ENCODE measurements around the gene ARL4A.

ARL4A gene

GRCh38 chr7:12708314-12708713 lies 20.9 kb downstream of the ARL4A start:
- H3K4me1 Mint-ChIP-seq = peaks cover 10% of the 10 kb centered on the region
- H3K27ac Mint-ChIP-seq = no peak overlapping the region
- no peak for TF ChIP-seq CTCF (IDR thresholded peaks at IDR 0.05)
- no peaks in the 10 kb centered on the region for H3K9me3 Mint-ChIP-seq
- H3K36me3 Mint-ChIP-seq (ENCODE audit: low read depth) = no peaks in the 10 kb centered on the region
- peaks cover 3% of the 10 kb centered on the region for H3K27me3 Mint-ChIP-seq (ENCODE audit: low read depth, poor library complexity)
- no peak for DNase-seq
- no peak overlapping the region for H3K4me3 Mint-ChIP-seq

- Mint-ChIP-seq H3K27ac (no peak overlapping the region), H3K27me3 (ENCODE audit: low read depth, poor library complexity) (peaks cover 3% of the 10 kb centered on the region), H3K4me1 (peaks cover 26% of the 10 kb centered on the region), H3K36me3 (ENCODE audit: low read depth) (no peaks in the 10 kb centered on the region), H3K4me3 (no peak overlapping the region), H3K9me3 (no peaks in the 10 kb centered on the region)
- no peak for DNase-seq
- no peak for TF ChIP-seq CTCF (IDR thresholded peaks at IDR 0.05)
Measured at GRCh38 chr7:12709726-12710502, 22.5 kb downstream of the ARL4A start.

- peaks cover 3% of the 10 kb centered on the region for H3K27me3 Mint-ChIP-seq (ENCODE audit: low read depth, poor library complexity)
- H3K27ac Mint-ChIP-seq = no peak overlapping the region
- no peaks in the 10 kb centered on the region for H3K36me3 Mint-ChIP-seq (ENCODE audit: low read depth)
- peaks cover 38% of the 10 kb centered on the region for H3K4me1 Mint-ChIP-seq
- no peak overlapping the region for H3K4me3 Mint-ChIP-seq
- no peaks in the 10 kb centered on the region for H3K9me3 Mint-ChIP-seq
- DNase-seq = no peak
- TF ChIP-seq CTCF (IDR thresholded peaks at IDR 0.05) = no peak
Measured at GRCh38 chr7:12711124-12711523, 23.7 kb downstream of the ARL4A start.

DNA sequence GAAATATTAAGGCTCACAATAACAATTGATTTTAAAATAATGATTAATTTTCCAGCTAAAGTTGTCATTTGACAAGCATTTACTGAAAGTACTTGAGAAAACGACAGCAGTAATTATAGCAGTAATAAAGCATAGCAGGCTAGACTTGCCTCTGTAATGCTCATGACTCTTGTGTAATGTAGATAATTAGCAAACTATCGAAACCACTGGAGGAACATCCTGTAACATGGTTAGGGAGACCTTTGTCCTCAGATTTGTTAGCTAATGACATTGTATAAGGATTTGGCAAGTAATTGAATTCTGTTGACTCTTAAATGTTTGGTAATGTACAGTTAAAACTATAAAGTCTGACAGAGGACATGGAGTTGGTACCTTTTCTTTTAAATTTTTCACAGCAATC lies 24.8 kb downstream of the ARL4A start:
- H3K27ac Mint-ChIP-seq = no peak overlapping the region
- no peaks in the 10 kb centered on the region for H3K9me3 Mint-ChIP-seq
- DNase-seq = no peak
- TF ChIP-seq CTCF (IDR thresholded peaks at IDR 0.05) = no peak
- no peak overlapping the region for H3K4me3 Mint-ChIP-seq
- H3K36me3 Mint-ChIP-seq (ENCODE audit: low read depth) = no peaks in the 10 kb centered on the region
- peaks cover 41% of the 10 kb centered on the region for H3K4me1 Mint-ChIP-seq
- peaks cover 3% of the 10 kb centered on the region for H3K27me3 Mint-ChIP-seq (ENCODE audit: low read depth, poor library complexity)

DNA sequence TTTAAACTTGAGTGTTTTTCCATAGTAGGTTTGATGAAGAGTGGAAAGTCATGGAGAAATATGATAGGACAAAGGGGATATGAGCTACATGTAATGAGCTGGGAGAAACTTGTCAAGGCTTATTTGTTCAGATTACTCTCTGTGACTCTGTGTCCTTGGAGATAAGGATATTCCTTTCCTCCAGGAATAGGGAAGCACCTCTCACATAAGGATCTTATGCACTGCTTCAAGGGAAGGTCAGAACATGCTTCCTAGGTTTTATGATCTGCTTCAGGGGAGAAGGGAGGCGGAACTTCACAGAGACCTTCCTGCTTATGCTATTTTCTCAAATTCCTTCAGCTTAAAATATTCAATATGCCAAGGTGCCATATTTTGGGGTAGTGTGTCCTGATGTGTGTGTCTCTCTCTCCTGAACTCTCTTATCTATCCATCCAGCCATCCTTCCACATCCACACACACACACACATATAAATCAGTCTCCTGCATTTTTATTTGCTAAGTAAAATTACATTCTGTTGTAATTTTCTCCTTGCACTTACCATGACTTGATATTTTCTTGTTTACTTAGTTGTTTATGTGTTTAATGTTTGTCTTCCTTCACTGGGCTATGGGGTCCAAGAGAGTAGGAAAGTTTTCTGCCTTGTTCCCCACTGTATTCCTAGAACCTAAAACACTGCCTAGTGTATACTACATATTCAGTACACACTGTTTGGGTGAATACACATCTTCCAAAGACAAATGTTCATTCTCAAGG lies 26.4 kb downstream of the ARL4A start:
- TF ChIP-seq CTCF (IDR thresholded peaks at IDR 0.05) = no peak
- Mint-ChIP-seq H3K27me3 (ENCODE audit: low read depth, poor library complexity) (peaks cover 3% of the 10 kb centered on the region), H3K36me3 (ENCODE audit: low read depth) (no peaks in the 10 kb centered on the region), H3K4me1 (peaks cover 48% of the 10 kb centered on the region), H3K9me3 (no peaks in the 10 kb centered on the region), H3K4me3 (no peak overlapping the region), H3K27ac (peak overlapping the region; percentile 37)
- no peak for DNase-seq
